Measurements from ENCODE around the gene ZNF317. TPM values are rescaled to one million over a fixed set of nuclear protein-coding genes. Genes with fewer than 3 reads are reported as not detected.

ZNF317 gene
- total RNA-seq, 1 donor from 2014 or later = 19.6 TPM

- Mint-ChIP-seq H3K9me3 (peaks cover 15% of the 10 kb centered on the region), H3K4me1 (no peaks in the 10 kb centered on the region), H3K4me3 (no peak within 1 kb of the TSS), H3K36me3 (no peaks in the 10 kb centered on the region), H3K27me3 (ENCODE audit: insufficient read depth, low read depth) (peaks cover 4% of the 10 kb centered on the region), H3K27ac (no peak within 1 kb of the TSS)
- Histone ChIP-seq H3K27ac (no peak within 1 kb of the TSS), H3K4me1 (no peaks in the 10 kb centered on the region), H2AFZ (replicated peaks) (no peak within 1 kb of the TSS), H3K9ac (no peak within 1 kb of the TSS), H3K27me3 (no peaks in the 10 kb centered on the region), H3F3A (ENCODE audit: low read depth) (no peaks in the 10 kb centered on the region), H3K4me3 (no peak within 1 kb of the TSS), H3K9me3 (ENCODE audit: low read depth) (no peaks in the 10 kb centered on the region), H4K20me1 (ENCODE audit: low read depth) (no peaks in the 10 kb centered on the region), H3K36me3 (no peaks in the 10 kb centered on the region), H3K79me2 (ENCODE audit: low read depth) (no peaks in the 10 kb centered on the region), H3K4me2 (no peak within 1 kb of the TSS)
- no peak for DNase-seq (ENCODE audit: low spot score)
- no peak for TF ChIP-seq CTCF (IDR thresholded peaks at IDR 0.05)
- TF ChIP-seq EZH2 (IDR thresholded peaks at IDR 0.05) = no peak
- TF ChIP-seq EZH2phosphoT487 (IDR thresholded peaks at IDR 0.05) = no peak
Observed at GRCh38 chr19:9115307-9115813, 24.8 kb upstream of the ZNF317 start, which contains the start of gene OR7G1. Gene OR7G1 (minus strand): TSS chr19:9115763. CDS start chr19:9115763, 0 bp downstream.

GRCh38 chr19:9116547-9116946 is 23.6 kb upstream of the ZNF317 start:
- H3K27me3 ChIP-seq = no peaks in the 10 kb centered on the region
- no peak overlapping the region for H3K4me3 ChIP-seq
- H3K9ac ChIP-seq = no peak overlapping the region
- H3K27ac ChIP-seq = no peak overlapping the region
- H3K27ac Mint-ChIP-seq = no peak overlapping the region
- no peak overlapping the region for H3K4me3 Mint-ChIP-seq
- no peaks in the 10 kb centered on the region for H3K36me3 ChIP-seq
- H3K9me3 Mint-ChIP-seq = peaks cover 22% of the 10 kb centered on the region
- no peak for TF ChIP-seq EZH2 (IDR thresholded peaks at IDR 0.05)
- no peak for TF ChIP-seq EZH2phosphoT487 (IDR thresholded peaks at IDR 0.05)
- TF ChIP-seq CTCF (IDR thresholded peaks at IDR 0.05) = no peak
- H3F3A ChIP-seq (ENCODE audit: low read depth) = no peaks in the 10 kb centered on the region
- H3K27me3 Mint-ChIP-seq (ENCODE audit: insufficient read depth, low read depth) = peaks cover 6% of the 10 kb centered on the region
- no peaks in the 10 kb centered on the region for H4K20me1 ChIP-seq (ENCODE audit: low read depth)
- no peak overlapping the region for H2AFZ ChIP-seq (replicated peaks)
- no peaks in the 10 kb centered on the region for H3K4me1 ChIP-seq
- H3K9me3 ChIP-seq (ENCODE audit: low read depth) = no peaks in the 10 kb centered on the region
- no peaks in the 10 kb centered on the region for H3K36me3 Mint-ChIP-seq
- no peaks in the 10 kb centered on the region for H3K79me2 ChIP-seq (ENCODE audit: low read depth)
- DNase-seq (ENCODE audit: low spot score) = no peak
- H3K4me1 Mint-ChIP-seq = no peaks in the 10 kb centered on the region
- no peak overlapping the region for H3K4me2 ChIP-seq

- Mint-ChIP-seq H3K4me1 (no peaks in the 10 kb centered on the region), H3K9me3 (peaks cover 26% of the 10 kb centered on the region), H3K27ac (no peak within 1 kb of the TSS), H3K27me3 (ENCODE audit: insufficient read depth, low read depth) (peaks cover 4% of the 10 kb centered on the region), H3K4me3 (no peak within 1 kb of the TSS), H3K36me3 (no peaks in the 10 kb centered on the region)
- no peak within 1 kb of the TSS for H3K9ac ChIP-seq
- no peak within 1 kb of the TSS for H2AFZ ChIP-seq (replicated peaks)
- no peaks in the 10 kb centered on the region for H3K79me2 ChIP-seq (ENCODE audit: low read depth)
- no peak for DNase-seq (ENCODE audit: low spot score)
- H3K4me2 ChIP-seq = no peak within 1 kb of the TSS
- H4K20me1 ChIP-seq (ENCODE audit: low read depth) = no peaks in the 10 kb centered on the region
- H3F3A ChIP-seq (ENCODE audit: low read depth) = no peaks in the 10 kb centered on the region
- no peaks in the 10 kb centered on the region for H3K36me3 ChIP-seq
- H3K27me3 ChIP-seq = no peaks in the 10 kb centered on the region
- no peak within 1 kb of the TSS for H3K4me3 ChIP-seq
- no peaks in the 10 kb centered on the region for H3K4me1 ChIP-seq
- H3K9me3 ChIP-seq (ENCODE audit: low read depth) = no peaks in the 10 kb centered on the region
- no peak within 1 kb of the TSS for H3K27ac ChIP-seq
- TF ChIP-seq CTCF (IDR thresholded peaks at IDR 0.05) (no peak), EZH2 (IDR thresholded peaks at IDR 0.05) (no peak), EZH2phosphoT487 (IDR thresholded peaks at IDR 0.05) (no peak)
Observed at GRCh38 chr19:9126900-9127405, 13.2 kb upstream of the ZNF317 start, which contains the start of gene OR7G3. Gene OR7G3 (minus strand): TSS chr19:9126950. CDS start chr19:9126950, 0 bp downstream.

All from neural progenitor cell (in vitro differentiated cells).